Measurements from ENCODE around the gene PRB3.

Gene PRB3

DNA sequence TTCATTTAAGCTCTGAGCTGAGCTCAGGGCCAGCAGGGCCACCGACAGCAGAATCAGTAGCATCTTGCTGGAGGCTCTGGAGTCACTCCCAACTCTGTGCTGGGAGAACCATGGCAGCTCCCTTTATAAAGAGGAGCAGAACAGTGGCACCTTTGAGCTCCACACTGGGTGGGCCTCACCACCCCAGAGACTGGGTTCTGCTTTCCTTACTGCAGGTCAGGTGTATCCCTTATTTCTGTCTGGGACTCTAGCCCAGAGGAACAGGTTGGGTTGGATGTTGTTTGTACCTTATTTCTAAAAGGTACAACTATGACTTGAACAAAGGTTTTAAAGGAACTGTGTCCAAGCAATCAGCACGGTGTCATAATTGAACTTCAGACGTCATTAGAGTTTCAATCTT is at the start of gene PRB3:
TSS of gene PRB3 (minus strand) at position 101 of the 400 bp plus-strand sequence. CDS start at position 63, 38 bp downstream.
- no peak for DNase-seq

- no peak for DNase-seq
Measured at GRCh38 chr12:11310336-11310735, 40.8 kb upstream of the PRB3 start, which contains the start of gene PRB4. Gene PRB4 (minus strand): TSS chr12:11310436. CDS start chr12:11310398, 38 bp downstream.

- no peak for DNase-seq
Measured at GRCh38 chr12:11307143-11307542, 37.6 kb upstream of the PRB3 start.

- DNase-seq: no peak
Measured at GRCh38 chr12:11273449-11273848, 3.9 kb upstream of the PRB3 start.

- DNase-seq: no peak
Measured at GRCh38 chr12:11264501-11264900, 5.0 kb downstream of the PRB3 start.

GRCh38 chr12:11246489-11246888 is 23.0 kb downstream of the PRB3 start:
- DNase-seq: no peak

DNA sequence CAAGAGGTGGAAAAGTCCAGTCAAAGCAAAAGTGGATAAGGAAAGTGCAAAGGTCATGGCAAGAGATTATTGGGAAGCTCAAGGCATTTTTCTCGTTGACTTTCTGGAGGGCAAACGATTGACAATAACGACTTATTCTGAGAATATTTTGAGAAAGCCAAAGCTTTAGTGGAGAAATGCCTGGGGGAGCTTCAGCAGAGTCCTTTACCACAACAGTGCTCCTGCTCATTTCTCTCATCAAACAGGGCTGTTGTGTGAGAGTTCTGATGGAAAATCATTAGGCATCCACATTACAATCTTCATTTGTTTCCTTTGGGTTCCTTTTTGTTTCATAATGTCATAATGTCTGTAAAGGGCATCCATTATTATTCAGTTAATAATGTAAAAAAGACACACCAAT is 26.9 kb downstream of the PRB3 start:
- DNase-seq: no peak

- no peak for DNase-seq
Measured at GRCh38 chr12:11240348-11240930, 29.1 kb downstream of the PRB3 start.

- no peak for DNase-seq
Measured at GRCh38 chr12:11238275-11238674, 31.2 kb downstream of the PRB3 start.

DNA sequence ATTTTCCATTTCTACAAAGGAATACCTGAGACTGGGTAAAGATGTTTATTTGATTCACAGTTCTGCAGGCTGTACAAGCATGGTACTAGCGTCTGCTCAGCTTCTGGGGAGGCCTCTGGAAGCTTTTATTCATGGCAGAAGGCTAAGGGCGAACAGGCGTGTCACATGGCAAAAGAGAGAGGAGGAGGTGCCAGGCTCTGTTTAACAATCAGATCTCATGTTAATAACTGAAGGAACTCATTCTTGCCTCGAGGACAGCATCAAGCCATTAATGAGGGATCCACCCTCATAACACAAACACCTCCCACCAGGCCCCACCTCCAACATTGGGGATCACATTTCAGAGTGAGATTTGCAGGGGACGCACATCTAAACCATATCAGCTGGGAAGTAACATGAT is 36.0 kb downstream of the PRB3 start:
- no peak for DNase-seq

GRCh38 chr12:11228296-11228879 is 41.1 kb downstream of the PRB3 start:
- peak; percentile 62 for DNase-seq

DNA sequence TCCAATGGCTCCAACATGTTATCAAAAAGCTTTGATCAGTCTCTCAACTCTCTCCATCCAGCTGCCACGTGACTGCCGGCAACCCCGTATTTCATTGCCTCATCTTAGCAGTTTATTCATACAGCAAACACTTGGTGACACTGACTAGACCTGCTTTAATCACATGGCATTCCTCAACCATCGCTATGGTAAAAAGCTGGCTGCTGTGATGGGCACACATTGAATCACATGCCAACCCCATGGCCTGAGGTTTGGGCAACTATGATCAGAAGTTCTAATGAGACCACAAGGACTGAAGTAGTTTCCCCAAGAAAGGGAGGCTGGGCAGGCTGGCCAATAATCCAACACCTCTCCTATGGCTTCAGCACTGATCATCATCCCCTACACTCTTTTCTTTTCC is 42.1 kb downstream of the PRB3 start:
- DNase-seq: no peak
